KMS-11 (cell line): Measurements from ENCODE around the gene PLXNA4.

Experiments
- H2AFZ ChIP-seq: fragments of 200-600 bp; sonication (generic); 2 replicates; pipeline ENCODE4 v1.6.1; 2016; ENCODE audit warnings: antibody characterized with exemption, mixed run types, low read depth
- H3K27ac ChIP-seq: fragments of 200-600 bp; sonication (generic); 2 replicates; pipeline ENCODE4 v1.6.1; 2016; ENCODE audit warnings: mild to moderate bottlenecking, mixed run types
- H3K27me3 ChIP-seq: fragments of 200-600 bp; sonication (generic); 2 replicates; pipeline ENCODE4 v1.6.1; 2017; ENCODE audit warnings: mild to moderate bottlenecking, low read depth, mixed run types, moderate library complexity; ENCODE audit not compliant: insufficient read depth
- H3K36me3 ChIP-seq: fragments of 200-600 bp; sonication (generic); 2 replicates; pipeline ENCODE4 v1.6.1; 2017; ENCODE audit warnings: mild to moderate bottlenecking, mixed run types; ENCODE audit not compliant: insufficient read depth
- H3K4me1 ChIP-seq: fragments of 200-600 bp; sonication (generic); 2 replicates; pipeline ENCODE4 v1.6.1; 2016; ENCODE audit warnings: mild to moderate bottlenecking, low read depth, mixed run types; ENCODE audit not compliant: poor library complexity, severe bottlenecking
- H3K4me2 ChIP-seq: fragments of 200-600 bp; sonication (generic); 2 replicates; pipeline ENCODE4 v1.7.0; 2016; ENCODE audit warnings: mild to moderate bottlenecking, mixed run types
- H3K4me3 ChIP-seq: fragments of 200-600 bp; sonication (generic); IDR thresholded peaks from 2 replicates; pipeline ENCODE4 v1.6.1; 2017; ENCODE audit warnings: low read depth, low read length, mixed read lengths; ENCODE audit not compliant: insufficient read depth
- H3K79me2 ChIP-seq: fragments of 200-600 bp; sonication (generic); 2 replicates; pipeline ENCODE4 v1.6.1; 2016; ENCODE audit warnings: low read depth, mixed run types; ENCODE audit not compliant: insufficient read depth
- H3K9ac ChIP-seq: fragments of 200-600 bp; sonication (generic); 2 replicates; pipeline ENCODE4 v1.6.1; 2016; ENCODE audit warnings: mild to moderate bottlenecking, mixed run types
- H4K20me1 ChIP-seq: fragments of 200-600 bp; sonication (generic); 2 replicates; pipeline ENCODE4 v1.6.1; 2016; ENCODE audit warnings: mild to moderate bottlenecking, mixed run types; ENCODE audit not compliant: insufficient read depth
- TF ChIP-seq, protein P1 (sequence below): fragments of 200-600 bp; sonication (generic); conservative IDR thresholded peaks from 2 replicates; pipeline ENCODE4 v1.6.1; 2017; ENCODE audit warnings: low read depth, mild to moderate bottlenecking, antibody characterized with exemption, low read length, moderate library complexity, mixed read lengths

Gene PLXNA4

DNA sequence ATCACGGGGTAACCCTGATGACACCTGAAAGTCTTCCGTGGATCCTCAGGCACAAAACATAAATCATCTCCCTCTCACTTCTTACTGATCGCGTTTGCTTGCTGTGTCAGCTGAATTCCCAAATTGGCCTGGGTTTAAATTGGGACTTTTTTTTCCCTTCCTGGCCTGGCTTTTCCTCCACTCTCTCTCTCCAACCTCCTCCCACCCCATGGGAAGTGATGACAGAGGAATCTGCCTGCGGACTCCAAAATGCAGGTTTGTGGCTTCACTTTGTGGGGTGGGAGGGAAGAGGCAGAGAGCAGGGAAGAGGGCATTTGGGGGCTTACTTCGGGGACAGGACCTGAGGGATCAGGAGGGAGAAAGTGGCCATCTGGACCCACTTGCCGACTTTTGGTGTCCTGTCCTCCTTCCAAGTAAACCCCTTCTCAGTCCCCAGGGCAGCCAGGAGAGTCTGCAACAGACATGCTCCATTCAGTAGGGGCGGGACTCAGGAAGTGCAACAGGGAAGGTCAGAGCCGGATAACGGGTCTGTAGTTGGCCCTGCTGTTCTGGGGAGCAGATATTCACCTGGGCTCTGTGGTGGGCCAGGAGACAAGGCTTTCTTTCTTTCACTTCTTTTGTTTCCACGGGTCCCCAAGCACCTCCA is 172.7 kb downstream of the PLXNA4 start:
- TF ChIP-seq, protein P1, sequence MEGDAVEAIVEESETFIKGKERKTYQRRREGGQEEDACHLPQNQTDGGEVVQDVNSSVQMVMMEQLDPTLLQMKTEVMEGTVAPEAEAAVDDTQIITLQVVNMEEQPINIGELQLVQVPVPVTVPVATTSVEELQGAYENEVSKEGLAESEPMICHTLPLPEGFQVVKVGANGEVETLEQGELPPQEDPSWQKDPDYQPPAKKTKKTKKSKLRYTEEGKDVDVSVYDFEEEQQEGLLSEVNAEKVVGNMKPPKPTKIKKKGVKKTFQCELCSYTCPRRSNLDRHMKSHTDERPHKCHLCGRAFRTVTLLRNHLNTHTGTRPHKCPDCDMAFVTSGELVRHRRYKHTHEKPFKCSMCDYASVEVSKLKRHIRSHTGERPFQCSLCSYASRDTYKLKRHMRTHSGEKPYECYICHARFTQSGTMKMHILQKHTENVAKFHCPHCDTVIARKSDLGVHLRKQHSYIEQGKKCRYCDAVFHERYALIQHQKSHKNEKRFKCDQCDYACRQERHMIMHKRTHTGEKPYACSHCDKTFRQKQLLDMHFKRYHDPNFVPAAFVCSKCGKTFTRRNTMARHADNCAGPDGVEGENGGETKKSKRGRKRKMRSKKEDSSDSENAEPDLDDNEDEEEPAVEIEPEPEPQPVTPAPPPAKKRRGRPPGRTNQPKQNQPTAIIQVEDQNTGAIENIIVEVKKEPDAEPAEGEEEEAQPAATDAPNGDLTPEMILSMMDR = no peak
- Histone ChIP-seq H3K27ac (no peak overlapping the region), H2AFZ (no peak overlapping the region), H3K4me1 (no peaks in the 10 kb centered on the region), H3K36me3 (no peaks in the 10 kb centered on the region), H3K27me3 (no peaks in the 10 kb centered on the region), H4K20me1 (no peaks in the 10 kb centered on the region), H3K9ac (no peak overlapping the region), H3K79me2 (no peaks in the 10 kb centered on the region), H3K4me3 (no peak overlapping the region), H3K4me2 (no peak overlapping the region)

DNA sequence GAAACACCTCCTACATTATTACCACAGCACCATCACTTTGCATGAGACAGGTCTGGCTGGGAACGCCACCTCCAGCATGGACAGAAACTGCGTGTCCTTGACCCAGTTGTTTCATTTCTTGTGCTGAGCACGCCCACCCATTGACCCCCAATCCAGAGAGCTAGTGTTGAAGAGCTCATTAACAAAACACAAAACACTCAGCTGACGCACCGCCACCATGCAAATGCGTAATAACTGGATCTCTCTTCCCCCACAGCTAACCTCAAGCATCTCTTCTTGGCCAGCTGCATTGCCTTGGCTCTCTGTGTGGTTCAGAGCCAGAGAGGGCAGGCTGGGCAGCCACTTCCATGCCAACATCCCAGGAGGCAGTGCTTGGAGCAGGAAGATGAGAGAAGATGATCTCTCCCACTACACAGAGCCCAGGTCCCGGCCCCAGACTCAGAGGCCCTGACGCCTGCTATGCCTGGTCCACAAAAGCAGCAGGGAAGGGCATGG is 173.5 kb downstream of the PLXNA4 start:
- no peak overlapping the region for H3K4me3 ChIP-seq
- H3K4me2 ChIP-seq = no peak overlapping the region
- H3K79me2 ChIP-seq = no peaks in the 10 kb centered on the region
- no peak overlapping the region for H2AFZ ChIP-seq
- H4K20me1 ChIP-seq = no peaks in the 10 kb centered on the region
- no peaks in the 10 kb centered on the region for H3K36me3 ChIP-seq
- TF ChIP-seq, protein P1 = no peak
- H3K9ac ChIP-seq = no peak overlapping the region
- H3K27me3 ChIP-seq = no peaks in the 10 kb centered on the region
- no peaks in the 10 kb centered on the region for H3K4me1 ChIP-seq
- H3K27ac ChIP-seq = no peak overlapping the region

DNA sequence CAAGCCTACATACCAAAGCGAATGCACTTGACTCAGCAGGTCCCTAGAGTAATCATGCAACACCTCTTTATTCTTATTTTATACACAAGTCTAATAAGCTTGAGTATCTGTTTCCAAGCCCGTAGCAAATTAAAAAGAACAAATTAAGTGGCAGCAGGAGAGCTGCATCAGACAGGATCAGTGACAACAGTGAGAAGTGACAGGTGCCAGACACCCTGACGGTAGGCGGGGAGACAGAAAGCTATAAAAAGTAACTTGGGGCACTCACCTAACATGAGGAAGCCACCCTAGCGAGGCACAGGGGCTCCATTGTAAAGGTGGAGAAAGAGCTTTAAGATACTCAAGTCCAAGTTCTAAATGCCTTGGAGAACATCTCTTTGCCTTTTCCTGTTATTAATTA is 174.2 kb downstream of the PLXNA4 start:
- Histone ChIP-seq H3K9ac (no peak overlapping the region), H3K27me3 (no peaks in the 10 kb centered on the region), H4K20me1 (no peaks in the 10 kb centered on the region), H3K27ac (no peak overlapping the region), H2AFZ (no peak overlapping the region), H3K4me3 (no peak overlapping the region), H3K79me2 (no peaks in the 10 kb centered on the region), H3K4me2 (no peak overlapping the region), H3K4me1 (no peaks in the 10 kb centered on the region), H3K36me3 (no peaks in the 10 kb centered on the region)
- TF ChIP-seq, protein P1 = no peak

DNA sequence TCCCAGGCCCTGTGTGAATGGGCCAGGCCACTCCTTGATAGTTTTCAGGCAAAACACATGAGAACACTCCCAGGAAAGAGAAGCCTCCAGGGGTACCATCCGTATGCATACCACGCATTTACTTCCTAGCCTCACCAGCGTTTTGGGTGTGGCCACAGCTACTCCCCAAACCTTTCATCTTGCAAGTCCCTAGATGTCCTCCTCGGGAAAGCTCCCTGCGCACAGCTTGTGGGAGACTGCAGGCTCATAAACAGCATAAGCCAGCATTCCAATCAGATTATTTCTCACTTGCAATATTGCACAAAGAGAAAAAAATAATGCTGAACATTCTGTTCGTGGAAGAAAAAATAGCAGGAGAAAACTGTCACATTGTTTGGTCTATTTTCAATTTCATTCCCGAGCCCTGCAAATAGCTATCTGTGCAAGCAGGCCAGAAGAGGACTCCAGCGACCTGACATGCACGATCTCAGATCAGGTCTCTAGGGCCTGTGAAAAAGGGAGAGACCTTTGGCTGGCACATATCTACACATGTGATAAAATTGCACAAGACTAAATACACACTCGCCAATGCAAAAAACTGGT is 175.6 kb downstream of the PLXNA4 start:
- H3K4me1 ChIP-seq = no peaks in the 10 kb centered on the region
- no peak overlapping the region for H3K9ac ChIP-seq
- H3K4me2 ChIP-seq = no peak overlapping the region
- no peak overlapping the region for H3K27ac ChIP-seq
- no peak overlapping the region for H2AFZ ChIP-seq
- no peaks in the 10 kb centered on the region for H3K36me3 ChIP-seq
- TF ChIP-seq, protein P1 = no peak
- H3K79me2 ChIP-seq = no peaks in the 10 kb centered on the region
- no peaks in the 10 kb centered on the region for H3K27me3 ChIP-seq
- no peak overlapping the region for H3K4me3 ChIP-seq
- H4K20me1 ChIP-seq = no peaks in the 10 kb centered on the region
